AG08396 (cell line): ENCODE results near the gene USPL1.
A peak's percentile ranks its signal among the peaks of the same experiment; 100 is the strongest.
"Not testable (repeated sequence)": the region's sequence is repeated elsewhere in the genome, so short reads cannot be mapped to it uniquely, and the experiment has no call there.

ENCODE experiments used
- DNase-seq: peaks from one replicate; pipeline ENCODE4 v3.0.0; 2012; ENCODE audit warnings: low spot score, mixed read lengths

The USPL1 gene

GRCh38 chr13:30615866-30616541 is 1.7 kb upstream of the USPL1 start:
- DNase-seq, result peak; percentile 19

GRCh38 chr13:30616927-30617314 is 799 bp upstream of the USPL1 start:
- peak; percentile 71 for DNase-seq

- DNase-seq, result peak; percentile 10
Measured at GRCh38 chr13:30618186-30618929, 638 bp downstream of the USPL1 start.

GRCh38 chr13:30618930-30619279 is 1.2 kb downstream of the USPL1 start:
- DNase-seq, result no peak

- DNase-seq, result no peak
Measured at GRCh38 chr13:30619731-30620130, 2.0 kb downstream of the USPL1 start.

GRCh38 chr13:30620941-30621340 is 3.2 kb downstream of the USPL1 start:
- DNase-seq, result no peak

- DNase-seq, result no peak
Measured at GRCh38 chr13:30622551-30622950, 4.8 kb downstream of the USPL1 start.

- DNase-seq, result no peak
Measured at GRCh38 chr13:30623392-30623791, 5.7 kb downstream of the USPL1 start.

- DNase-seq, result no peak
Measured at GRCh38 chr13:30624630-30625029, 6.9 kb downstream of the USPL1 start.

GRCh38 chr13:30629527-30629926 is 11.8 kb downstream of the USPL1 start:
- DNase-seq, result no peak

- DNase-seq, result no peak
Measured at GRCh38 chr13:30633861-30634260, 16.1 kb downstream of the USPL1 start.

GRCh38 chr13:30634838-30635237 is 17.1 kb downstream of the USPL1 start:
- no peak for DNase-seq

- DNase-seq, result no peak
Measured at GRCh38 chr13:30638301-30638700, 20.6 kb downstream of the USPL1 start.

GRCh38 chr13:30639671-30640070 is 22.0 kb downstream of the USPL1 start:
- no peak for DNase-seq

- not testable (repeated sequence) for DNase-seq
Measured at GRCh38 chr13:30641173-30641572, 23.5 kb downstream of the USPL1 start.

- no peak for DNase-seq
Measured at GRCh38 chr13:30645629-30646028, 27.9 kb downstream of the USPL1 start.

- DNase-seq, result no peak
Measured at GRCh38 chr13:30647420-30647819, 29.7 kb downstream of the USPL1 start.

- DNase-seq, result no peak
Measured at GRCh38 chr13:30647824-30648521, 30.3 kb downstream of the USPL1 start.

GRCh38 chr13:30648522-30649012 is 30.8 kb downstream of the USPL1 start:
- no peak for DNase-seq

GRCh38 chr13:30651648-30652047 is 33.9 kb downstream of the USPL1 start:
- not testable (repeated sequence) for DNase-seq

- DNase-seq, result no peak
Measured at GRCh38 chr13:30652746-30653386, 35.1 kb downstream of the USPL1 start.

GRCh38 chr13:30654430-30654829 is 36.7 kb downstream of the USPL1 start:
- DNase-seq, result no peak
